IgD-negative memory B cell (primary cell): ENCODE measurements around the gene KRT71. TPM values are rescaled to one million over a fixed set of nuclear protein-coding genes. Genes with fewer than 3 reads are reported as not detected.
A peak's percentile ranks its signal among the peaks of the same experiment; 100 is the strongest.

Experiments used
- H3K27ac Mint-ChIP-seq, 3 donors: one replicate each; pipeline ENCODE4 v1.8.0; 2020 to 2022; ENCODE audit warnings: mild to moderate bottlenecking in 3 of 3, mixed read lengths in 3 of 3, moderate library complexity in 1 of 3
- H3K27me3 Mint-ChIP-seq: one replicate; pipeline ENCODE4 v1.8.0; 2021; ENCODE audit warnings: mixed read lengths
- H3K36me3 Mint-ChIP-seq: one replicate; pipeline ENCODE4 v1.8.0; 2020; ENCODE audit warnings: mild to moderate bottlenecking, mixed read lengths
- H3K4me1 Mint-ChIP-seq, 3 donors: one replicate each; pipeline ENCODE4 v1.8.0; 2020 to 2022; ENCODE audit warnings: mixed read lengths in 3 of 3, mild to moderate bottlenecking in 1 of 3
- H3K4me3 Mint-ChIP-seq, 4 donors: one replicate each; pipeline ENCODE4 v1.8.0; 2020 to 2022; ENCODE audit warnings: mild to moderate bottlenecking in 4 of 4, mixed read lengths in 4 of 4, moderate library complexity in 3 of 4
- H3K9me3 Mint-ChIP-seq, 3 donors: one replicate each; pipeline ENCODE4 v1.8.0; 2020 to 2021; ENCODE audit warnings: mixed read lengths in 3 of 3, mild to moderate bottlenecking in 1 of 3
- polyA plus RNA-seq: library from polyadenylated mRNA; unstranded; fragments of 300-500 nt; fragmentation: Illumina TruSeq; gene quantifications from one replicate; pipeline ENCODE4 v1.2.3, GENCODE V29; 2021

KRT71 gene
- polyA plus RNA-seq, 1 donor from 2014 or later = not detected

GRCh38 chr12:52561880-52562449, 9.0 kb upstream of the KRT71 start:
- Mint-ChIP-seq H3K9me3 (peaks cover 0 to 3% (median 0%) of the 10 kb centered on the region in 3 donors), H3K27ac (no peak overlapping the region), H3K4me3 (no peak overlapping the region), H3K4me1 (peaks cover 0 to 2% (median 0%) of the 10 kb centered on the region in 3 donors), H3K36me3 (no peaks in the 10 kb centered on the region), H3K27me3 (peaks cover 24% of the 10 kb centered on the region)

DNA sequence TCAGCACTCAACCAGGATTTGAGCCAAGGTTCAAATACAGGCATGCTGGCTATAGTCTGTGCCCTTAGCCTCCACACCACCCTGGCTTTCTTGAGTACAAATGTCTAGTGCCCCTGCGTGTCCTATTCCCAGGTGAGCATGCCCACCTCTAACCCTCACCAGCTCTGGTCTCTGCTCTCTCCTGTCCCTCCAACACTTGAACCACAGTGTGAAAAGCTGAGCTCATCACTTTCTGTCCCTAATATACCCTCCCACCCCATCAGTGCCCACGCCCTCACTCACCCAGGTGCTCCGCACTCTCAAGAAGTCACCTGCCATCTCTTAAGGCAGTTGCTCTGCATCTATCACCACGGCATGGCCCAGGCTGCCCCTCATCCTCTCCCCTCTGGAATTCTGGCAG, 7.0 kb upstream of the KRT71 start:
- Mint-ChIP-seq H3K4me3 (no peak overlapping the region), H3K4me1 (no peaks in the 10 kb centered on the region), H3K27ac (no peak overlapping the region), H3K36me3 (no peaks in the 10 kb centered on the region), H3K9me3 (peaks cover 0 to 3% (median 0%) of the 10 kb centered on the region in 3 donors), H3K27me3 (peaks cover 20% of the 10 kb centered on the region)

- H3K4me3 Mint-ChIP-seq = peak overlapping the region in 1 of 4 donors; percentile 41
- H3K27ac Mint-ChIP-seq = no peak overlapping the region
- H3K36me3 Mint-ChIP-seq = no peaks in the 10 kb centered on the region
- H3K4me1 Mint-ChIP-seq = no peaks in the 10 kb centered on the region
- peaks cover 0 to 3% (median 0%) of the 10 kb centered on the region in 3 donors for H3K9me3 Mint-ChIP-seq
- H3K27me3 Mint-ChIP-seq = peaks cover 21% of the 10 kb centered on the region
Observed at GRCh38 chr12:52558781-52559445, 6.0 kb upstream of the KRT71 start.

GRCh38 chr12:52557476-52557875, 4.5 kb upstream of the KRT71 start:
- no peak overlapping the region for H3K4me3 Mint-ChIP-seq
- no peaks in the 10 kb centered on the region for H3K4me1 Mint-ChIP-seq
- H3K27me3 Mint-ChIP-seq = peaks cover 20% of the 10 kb centered on the region
- H3K27ac Mint-ChIP-seq = no peak overlapping the region
- no peaks in the 10 kb centered on the region for H3K36me3 Mint-ChIP-seq
- H3K9me3 Mint-ChIP-seq = peaks cover 0 to 3% (median 0%) of the 10 kb centered on the region in 3 donors

- Mint-ChIP-seq H3K4me3 (no peak overlapping the region), H3K4me1 (no peaks in the 10 kb centered on the region), H3K27ac (peak overlapping the region in 1 of 3 donors; percentile 65), H3K9me3 (peaks cover 0 to 3% (median 0%) of the 10 kb centered on the region in 3 donors), H3K27me3 (peaks cover 15% of the 10 kb centered on the region), H3K36me3 (no peaks in the 10 kb centered on the region)
Observed at GRCh38 chr12:52555577-52555976, 2.6 kb upstream of the KRT71 start.

GRCh38 chr12:52552055-52552454, 890 bp downstream of the KRT71 start:
- Mint-ChIP-seq H3K36me3 (no peaks in the 10 kb centered on the region), H3K9me3 (peaks cover 0 to 2% (median 0%) of the 10 kb centered on the region in 3 donors), H3K27me3 (peaks cover 13% of the 10 kb centered on the region), H3K27ac (no peak overlapping the region), H3K4me3 (no peak overlapping the region), H3K4me1 (peaks cover 0 to 2% (median 0%) of the 10 kb centered on the region in 3 donors)

DNA sequence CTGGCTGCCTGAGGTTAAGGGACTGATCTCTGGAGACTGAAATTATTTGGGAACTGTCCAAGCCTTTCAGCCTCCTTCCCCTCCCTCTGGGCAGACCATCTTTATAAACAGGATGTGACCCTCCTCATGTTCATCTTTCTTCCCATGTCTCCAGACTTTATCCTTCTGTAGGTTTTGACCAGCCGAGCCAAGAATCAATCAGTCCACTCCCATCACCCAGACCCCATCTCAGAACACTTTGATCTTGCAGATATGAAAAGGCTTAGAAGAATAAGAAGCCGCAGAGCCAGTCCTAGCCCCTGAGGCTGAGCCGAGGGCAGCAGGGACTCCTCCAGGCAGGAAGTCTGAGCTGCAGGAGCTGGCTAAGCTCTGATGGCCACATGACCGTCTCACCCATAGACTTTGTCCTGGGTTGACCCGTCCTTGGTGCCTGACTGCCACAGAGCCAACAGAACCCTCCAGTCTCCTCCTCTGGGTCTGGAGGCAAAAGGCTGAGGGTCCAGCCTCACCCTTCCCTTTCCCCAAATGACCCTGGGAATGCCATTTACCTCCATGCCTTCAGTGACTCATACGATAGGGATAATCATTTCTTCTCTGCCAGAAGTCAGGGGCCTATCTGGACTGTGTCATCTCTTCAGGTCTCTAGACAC, 1.6 kb downstream of the KRT71 start:
- Mint-ChIP-seq H3K9me3 (peaks cover 0 to 2% (median 0%) of the 10 kb centered on the region in 3 donors), H3K4me1 (peaks cover 0 to 2% (median 0%) of the 10 kb centered on the region in 3 donors), H3K36me3 (no peaks in the 10 kb centered on the region), H3K27ac (no peak overlapping the region), H3K4me3 (no peak overlapping the region), H3K27me3 (peaks cover 12% of the 10 kb centered on the region)

- H3K36me3 Mint-ChIP-seq = no peaks in the 10 kb centered on the region
- H3K4me3 Mint-ChIP-seq = no peak overlapping the region
- H3K9me3 Mint-ChIP-seq = peaks cover 0 to 3% (median 0%) of the 10 kb centered on the region in 3 donors
- peaks cover 0 to 2% (median 0%) of the 10 kb centered on the region in 3 donors for H3K4me1 Mint-ChIP-seq
- no peak overlapping the region for H3K27ac Mint-ChIP-seq
- peaks cover 5% of the 10 kb centered on the region for H3K27me3 Mint-ChIP-seq
Observed at GRCh38 chr12:52546126-52546525, 6.8 kb downstream of the KRT71 start.

GRCh38 chr12:52543985-52544883, 8.7 kb downstream of the KRT71 start:
- Mint-ChIP-seq H3K9me3 (peaks cover 0 to 1% (median 0%) of the 10 kb centered on the region in 3 donors), H3K27ac (no peak overlapping the region), H3K4me1 (peaks cover 0 to 2% (median 0%) of the 10 kb centered on the region in 3 donors), H3K27me3 (peaks cover 7% of the 10 kb centered on the region), H3K36me3 (no peaks in the 10 kb centered on the region), H3K4me3 (no peak overlapping the region)

GRCh38 chr12:52542785-52543318, 10.1 kb downstream of the KRT71 start:
- Mint-ChIP-seq H3K27ac (peak overlapping the region in 1 of 3 donors; percentile 50), H3K36me3 (no peaks in the 10 kb centered on the region), H3K27me3 (peaks cover 8% of the 10 kb centered on the region), H3K9me3 (peaks cover 0 to 3% (median 0%) of the 10 kb centered on the region in 3 donors), H3K4me3 (no peak overlapping the region), H3K4me1 (peaks cover 0 to 2% (median 0%) of the 10 kb centered on the region in 3 donors)

- Mint-ChIP-seq H3K4me3 (no peak overlapping the region), H3K4me1 (no peaks in the 10 kb centered on the region), H3K27ac (no peak overlapping the region), H3K9me3 (peaks cover 0 to 3% (median 0%) of the 10 kb centered on the region in 3 donors), H3K27me3 (peaks cover 8% of the 10 kb centered on the region), H3K36me3 (no peaks in the 10 kb centered on the region)
Observed at GRCh38 chr12:52542157-52542556, 10.8 kb downstream of the KRT71 start.

DNA sequence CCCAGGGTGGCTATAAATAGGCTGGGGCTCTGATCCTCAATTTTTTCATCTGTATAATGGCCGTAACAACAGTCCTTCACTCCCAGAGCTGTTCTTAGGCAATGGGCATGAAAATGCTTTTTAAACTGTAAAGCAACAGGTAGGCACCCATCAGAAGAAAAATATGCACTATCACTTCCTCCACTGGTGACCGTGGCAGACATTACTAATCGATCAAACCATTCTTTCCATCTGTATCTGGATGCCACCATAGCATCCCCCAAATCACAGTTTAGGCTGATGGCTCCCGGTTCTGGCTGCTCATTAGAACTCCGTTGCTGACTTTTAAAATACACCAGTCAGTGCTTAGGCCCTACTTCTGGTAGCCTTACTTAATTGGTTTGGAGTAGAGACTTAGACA, 11.2 kb downstream of the KRT71 start:
- Mint-ChIP-seq H3K9me3 (peaks cover 0 to 3% (median 0%) of the 10 kb centered on the region in 3 donors), H3K27ac (no peak overlapping the region), H3K4me3 (no peak overlapping the region), H3K36me3 (no peaks in the 10 kb centered on the region), H3K27me3 (peaks cover 10% of the 10 kb centered on the region), H3K4me1 (no peaks in the 10 kb centered on the region)

DNA sequence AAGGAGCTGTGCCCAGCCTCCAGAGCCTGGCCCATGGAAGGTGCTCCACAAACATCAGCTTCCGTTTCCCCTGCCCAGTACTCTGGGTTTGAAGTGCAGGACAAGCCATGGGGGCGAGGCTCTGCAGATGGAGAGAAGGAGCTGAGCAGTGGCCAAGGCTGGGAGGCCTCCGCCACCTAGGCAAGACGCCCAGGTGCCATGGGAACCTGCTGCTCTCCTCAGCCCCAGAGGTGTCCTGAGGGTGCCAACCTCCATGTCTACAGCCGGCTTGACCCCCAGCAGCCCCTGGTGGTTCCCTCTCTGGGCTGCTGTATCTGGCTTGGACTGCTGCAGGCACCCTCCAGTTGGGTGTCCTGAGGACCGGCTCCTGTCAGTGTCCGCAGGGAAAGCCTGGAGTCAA, 12.4 kb downstream of the KRT71 start:
- H3K4me3 Mint-ChIP-seq = no peak overlapping the region
- H3K27ac Mint-ChIP-seq = no peak overlapping the region
- H3K4me1 Mint-ChIP-seq = no peaks in the 10 kb centered on the region
- peaks cover 8% of the 10 kb centered on the region for H3K27me3 Mint-ChIP-seq
- peaks cover 0 to 3% (median 0%) of the 10 kb centered on the region in 3 donors for H3K9me3 Mint-ChIP-seq
- H3K36me3 Mint-ChIP-seq = no peaks in the 10 kb centered on the region

GRCh38 chr12:52539821-52540173, 13.1 kb downstream of the KRT71 start:
- Mint-ChIP-seq H3K4me1 (no peaks in the 10 kb centered on the region), H3K9me3 (peaks cover 0 to 3% (median 0%) of the 10 kb centered on the region in 3 donors), H3K27ac (no peak overlapping the region), H3K27me3 (peaks cover 8% of the 10 kb centered on the region), H3K4me3 (no peak overlapping the region), H3K36me3 (no peaks in the 10 kb centered on the region)
